ENCODE measurements around the gene VPREB1.

DNA sequence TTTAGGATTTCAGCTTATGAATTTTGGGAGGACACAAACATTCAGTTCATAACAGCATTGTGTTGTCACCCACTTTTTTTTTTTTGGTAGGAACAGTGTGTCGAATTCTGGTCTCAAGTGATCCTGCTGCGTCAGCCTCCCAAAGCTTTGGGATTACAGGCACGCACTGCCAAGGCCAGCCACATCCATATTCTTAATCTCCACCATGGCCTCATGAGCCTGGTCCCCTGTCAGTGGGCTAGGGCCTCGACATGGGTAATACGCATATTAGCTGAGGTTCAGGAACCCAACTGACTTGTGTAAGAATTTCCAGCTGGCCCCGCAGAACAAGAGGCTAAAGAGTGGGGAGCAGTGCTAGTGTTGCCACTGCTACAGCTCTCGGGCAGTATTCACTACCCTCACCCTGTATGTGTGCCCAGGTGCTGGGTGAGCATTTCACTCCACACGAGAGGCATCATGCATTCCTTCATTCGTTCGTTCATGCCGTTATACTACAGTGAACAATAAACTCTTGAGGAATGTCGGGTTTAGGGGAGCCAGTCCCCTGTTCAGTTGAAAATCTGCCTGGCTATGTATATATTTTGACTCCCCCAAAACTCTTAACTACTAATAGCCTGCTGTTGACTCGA lies 5.2 kb upstream of the VPREB1 start:
- TF ChIP-seq, protein P1, sequence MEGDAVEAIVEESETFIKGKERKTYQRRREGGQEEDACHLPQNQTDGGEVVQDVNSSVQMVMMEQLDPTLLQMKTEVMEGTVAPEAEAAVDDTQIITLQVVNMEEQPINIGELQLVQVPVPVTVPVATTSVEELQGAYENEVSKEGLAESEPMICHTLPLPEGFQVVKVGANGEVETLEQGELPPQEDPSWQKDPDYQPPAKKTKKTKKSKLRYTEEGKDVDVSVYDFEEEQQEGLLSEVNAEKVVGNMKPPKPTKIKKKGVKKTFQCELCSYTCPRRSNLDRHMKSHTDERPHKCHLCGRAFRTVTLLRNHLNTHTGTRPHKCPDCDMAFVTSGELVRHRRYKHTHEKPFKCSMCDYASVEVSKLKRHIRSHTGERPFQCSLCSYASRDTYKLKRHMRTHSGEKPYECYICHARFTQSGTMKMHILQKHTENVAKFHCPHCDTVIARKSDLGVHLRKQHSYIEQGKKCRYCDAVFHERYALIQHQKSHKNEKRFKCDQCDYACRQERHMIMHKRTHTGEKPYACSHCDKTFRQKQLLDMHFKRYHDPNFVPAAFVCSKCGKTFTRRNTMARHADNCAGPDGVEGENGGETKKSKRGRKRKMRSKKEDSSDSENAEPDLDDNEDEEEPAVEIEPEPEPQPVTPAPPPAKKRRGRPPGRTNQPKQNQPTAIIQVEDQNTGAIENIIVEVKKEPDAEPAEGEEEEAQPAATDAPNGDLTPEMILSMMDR (IDR thresholded peaks at IDR 0.05; ENCODE audit: insufficient read depth, low read depth, low read length), result no peak
- TF ChIP-seq EZH2 (IDR thresholded peaks at IDR 0.05; ENCODE audit: insufficient read depth, low read length), result no peak
